ENCODE results near the gene SPACA9. TPM values are rescaled to one million over a fixed set of nuclear protein-coding genes. Genes with fewer than 3 reads are reported as not detected.

SPACA9 gene
- total RNA-seq, 2 donors from 2014 or later = 1.1 to 2.7 TPM

DNA sequence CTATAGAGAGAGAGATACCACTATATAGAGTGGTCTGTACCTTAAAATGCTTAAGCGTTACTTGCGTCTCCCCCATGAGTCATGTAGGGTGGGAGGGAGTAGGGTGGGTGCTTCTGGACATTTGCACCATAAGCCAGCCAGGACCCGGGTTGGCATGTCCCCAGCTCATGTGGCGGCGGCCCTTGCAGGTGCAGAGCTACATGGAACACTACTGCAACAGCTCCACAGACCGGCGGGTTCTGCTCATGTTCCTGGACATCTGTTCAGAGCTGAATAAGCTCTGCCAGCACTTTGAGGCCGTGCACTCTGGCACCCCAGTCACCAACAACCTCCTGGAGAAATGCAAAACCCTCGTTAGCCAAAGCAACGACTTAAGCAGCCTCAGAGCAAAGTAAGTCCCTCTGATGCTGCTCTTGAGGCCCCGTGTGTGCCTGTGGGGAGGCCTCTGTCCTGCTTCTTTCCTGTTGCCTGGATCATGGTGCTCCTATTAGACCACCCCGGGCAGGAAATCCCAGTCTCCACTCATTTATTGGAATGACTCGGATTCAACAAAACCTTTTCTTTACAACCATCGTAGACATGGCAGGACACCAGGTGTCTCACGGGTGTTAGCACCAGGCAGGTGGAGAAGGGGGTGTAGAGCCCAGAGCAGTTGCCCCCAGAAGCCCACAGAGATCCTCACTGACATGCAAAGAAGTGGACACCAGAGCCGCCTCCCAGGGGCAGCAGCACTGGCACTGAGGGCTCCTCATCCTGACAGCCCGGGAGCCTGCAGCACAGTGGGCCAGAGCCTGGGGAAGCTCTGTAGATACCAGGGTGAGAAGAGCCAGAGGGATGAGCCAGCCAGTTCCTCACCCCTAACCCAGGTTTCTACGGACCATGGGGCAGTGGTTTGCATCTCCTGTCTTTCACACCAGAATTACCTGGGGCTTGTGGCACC is 8.8 kb downstream of the SPACA9 start:
- no peaks in the 10 kb centered on the region for H3K9me3 ChIP-seq
- no peaks in the 10 kb centered on the region for H3K36me3 ChIP-seq
- H3K9ac ChIP-seq (ENCODE audit: low read depth in 2 of 2, low read length in 2 of 2) = no peak overlapping the region
- TF ChIP-seq, protein P1, sequence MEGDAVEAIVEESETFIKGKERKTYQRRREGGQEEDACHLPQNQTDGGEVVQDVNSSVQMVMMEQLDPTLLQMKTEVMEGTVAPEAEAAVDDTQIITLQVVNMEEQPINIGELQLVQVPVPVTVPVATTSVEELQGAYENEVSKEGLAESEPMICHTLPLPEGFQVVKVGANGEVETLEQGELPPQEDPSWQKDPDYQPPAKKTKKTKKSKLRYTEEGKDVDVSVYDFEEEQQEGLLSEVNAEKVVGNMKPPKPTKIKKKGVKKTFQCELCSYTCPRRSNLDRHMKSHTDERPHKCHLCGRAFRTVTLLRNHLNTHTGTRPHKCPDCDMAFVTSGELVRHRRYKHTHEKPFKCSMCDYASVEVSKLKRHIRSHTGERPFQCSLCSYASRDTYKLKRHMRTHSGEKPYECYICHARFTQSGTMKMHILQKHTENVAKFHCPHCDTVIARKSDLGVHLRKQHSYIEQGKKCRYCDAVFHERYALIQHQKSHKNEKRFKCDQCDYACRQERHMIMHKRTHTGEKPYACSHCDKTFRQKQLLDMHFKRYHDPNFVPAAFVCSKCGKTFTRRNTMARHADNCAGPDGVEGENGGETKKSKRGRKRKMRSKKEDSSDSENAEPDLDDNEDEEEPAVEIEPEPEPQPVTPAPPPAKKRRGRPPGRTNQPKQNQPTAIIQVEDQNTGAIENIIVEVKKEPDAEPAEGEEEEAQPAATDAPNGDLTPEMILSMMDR (IDR thresholded peaks at IDR 0.05) = no peak
- no peak for DNase-seq
- H3K27ac ChIP-seq = no peak overlapping the region
- no peaks in the 10 kb centered on the region for H3K4me1 ChIP-seq
- intact Hi-C loops (cut with DNase I) = no loop called here
- H3K4me3 ChIP-seq = no peak overlapping the region
- H3K27me3 ChIP-seq = no peaks in the 10 kb centered on the region

DNA sequence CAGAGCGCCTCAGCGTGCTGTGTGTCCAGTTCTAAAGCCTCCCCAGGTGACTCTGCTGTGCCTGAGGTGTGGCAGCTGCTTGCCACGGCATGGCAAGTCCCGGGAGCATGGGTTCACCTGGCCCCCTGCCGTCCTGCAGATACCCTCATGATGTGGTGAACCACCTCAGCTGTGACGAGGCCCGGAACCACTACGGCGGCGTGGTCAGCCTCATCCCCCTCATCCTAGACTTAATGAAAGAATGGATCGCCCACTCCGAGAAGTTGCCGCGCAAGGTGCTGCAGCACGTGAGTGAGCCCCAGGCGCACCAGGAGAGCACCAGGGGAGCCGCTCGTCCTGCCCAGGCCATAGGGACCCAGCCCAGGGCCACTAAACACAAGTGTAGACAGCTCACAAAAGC is 9.5 kb downstream of the SPACA9 start:
- TF ChIP-seq, protein P1 (IDR thresholded peaks at IDR 0.05) = no peak
- Histone ChIP-seq H3K36me3 (no peaks in the 10 kb centered on the region), H3K27me3 (no peaks in the 10 kb centered on the region), H3K9ac (ENCODE audit: low read depth in 2 of 2, low read length in 2 of 2) (no peak overlapping the region), H3K4me3 (no peak overlapping the region), H3K27ac (no peak overlapping the region), H3K4me1 (no peaks in the 10 kb centered on the region), H3K9me3 (no peaks in the 10 kb centered on the region)
- intact Hi-C loops (cut with DNase I) = no loop called here
- DNase-seq = no peak

DNA sequence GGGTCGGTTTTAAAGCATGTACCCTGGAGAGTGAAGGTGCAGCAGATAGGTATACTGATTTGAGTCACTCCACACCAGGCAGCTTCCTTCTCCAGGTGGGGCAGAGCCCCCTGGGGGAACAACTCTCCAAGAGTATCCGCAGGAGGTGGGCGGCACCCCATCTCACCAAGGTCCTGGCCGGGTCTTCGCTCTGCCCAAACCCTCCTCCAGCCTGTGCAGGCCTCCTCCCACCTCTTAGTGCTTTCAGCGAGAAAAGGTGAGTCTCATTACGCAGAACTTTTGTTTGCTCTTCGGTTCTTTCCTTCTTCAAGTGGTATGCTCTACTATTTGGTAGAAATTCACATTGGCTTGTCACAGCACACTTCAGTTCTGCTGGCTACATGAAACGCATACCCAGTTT is 13.7 kb downstream of the SPACA9 start:
- Histone ChIP-seq H3K4me3 (no peak overlapping the region), H3K4me1 (no peaks in the 10 kb centered on the region), H3K36me3 (no peaks in the 10 kb centered on the region), H3K9me3 (no peaks in the 10 kb centered on the region), H3K9ac (ENCODE audit: low read depth in 2 of 2, low read length in 2 of 2) (no peak overlapping the region), H3K27me3 (no peaks in the 10 kb centered on the region), H3K27ac (no peak overlapping the region)
- DNase-seq = no peak
- intact Hi-C loops (cut with DNase I) = no loop called here
- TF ChIP-seq, protein P1 (IDR thresholded peaks at IDR 0.05) = no peak

DNA sequence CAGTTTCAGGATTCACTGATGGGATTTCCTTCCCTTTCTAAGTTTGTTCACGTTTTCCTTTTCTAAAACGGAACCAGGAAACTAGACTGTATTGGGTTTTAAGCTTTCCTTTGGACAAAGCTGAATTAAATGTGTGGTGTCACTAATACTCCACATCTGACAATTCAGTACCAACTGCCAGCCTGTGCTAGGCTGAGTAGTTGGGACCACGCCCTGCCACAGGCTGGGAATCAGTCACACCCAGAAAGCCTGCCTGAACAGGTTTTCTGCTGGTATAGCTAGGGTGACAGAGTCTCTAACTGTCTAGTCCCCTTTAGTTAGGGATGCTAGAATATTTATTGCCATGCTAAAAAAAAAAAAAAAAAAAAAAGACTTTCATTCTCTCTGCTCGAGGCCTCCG is 15.6 kb downstream of the SPACA9 start:
- DNase-seq = peak; percentile 81
- Histone ChIP-seq H3K27ac (no peak overlapping the region), H3K4me3 (no peak overlapping the region), H3K36me3 (no peaks in the 10 kb centered on the region), H3K4me1 (no peaks in the 10 kb centered on the region), H3K9ac (ENCODE audit: low read depth in 2 of 2, low read length in 2 of 2) (peak overlapping the region in 1 of 2 donors; percentile 15), H3K27me3 (no peaks in the 10 kb centered on the region), H3K9me3 (no peaks in the 10 kb centered on the region)
- TF ChIP-seq, protein P1 (IDR thresholded peaks at IDR 0.05) = no peak
- intact Hi-C loops (cut with DNase I) = no loop called here

DNA sequence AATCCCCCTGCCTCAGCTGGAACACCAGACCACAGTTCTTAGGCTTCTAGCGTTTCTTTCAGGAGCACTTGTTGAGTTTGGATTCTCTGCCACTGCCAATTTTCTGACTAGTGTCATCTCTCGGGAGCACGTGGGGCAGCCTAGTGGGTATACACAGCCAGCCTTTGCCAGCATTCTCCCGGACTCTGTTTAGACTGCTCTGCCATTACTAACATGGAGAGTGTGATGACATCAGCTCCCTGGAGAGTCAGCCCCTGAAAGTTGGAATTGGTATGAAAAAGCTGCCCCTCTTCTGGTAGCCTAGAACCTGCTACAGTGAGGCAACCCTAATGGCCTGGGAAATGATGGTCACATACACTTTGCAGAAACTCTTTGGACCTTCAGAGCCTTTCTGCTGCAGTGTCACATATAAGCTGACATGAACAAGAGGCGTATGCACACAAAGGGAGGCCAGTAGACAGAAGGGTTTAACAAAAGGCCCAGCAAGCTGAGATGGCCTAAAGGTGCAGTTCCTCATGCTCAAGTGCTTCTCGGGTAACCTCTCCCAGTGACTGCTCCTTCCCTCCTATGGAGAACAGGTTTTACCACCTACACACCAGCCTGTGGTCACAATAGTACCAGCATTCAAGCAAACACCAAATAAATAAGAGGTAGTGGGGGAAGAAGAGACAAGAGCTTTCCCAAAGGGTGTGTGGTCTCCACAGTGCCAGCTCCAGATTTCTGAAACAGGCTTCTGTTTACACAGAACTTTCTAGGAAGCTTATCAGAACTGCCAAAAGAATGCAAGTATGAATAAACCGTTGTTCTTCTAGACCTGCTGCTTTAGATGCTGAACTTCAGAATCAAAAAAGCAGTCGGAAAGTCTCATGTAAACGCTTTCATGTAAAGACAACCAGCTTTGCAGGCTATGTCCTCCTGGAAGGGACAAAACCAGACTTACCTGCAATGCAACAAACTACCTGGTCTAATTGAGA is 16.5 kb downstream of the SPACA9 start:
- Histone ChIP-seq H3K4me1 (no peaks in the 10 kb centered on the region), H3K9me3 (no peaks in the 10 kb centered on the region), H3K4me3 (no peak overlapping the region), H3K9ac (ENCODE audit: low read depth in 2 of 2, low read length in 2 of 2) (peak overlapping the region in 1 of 2 donors; percentile 30), H3K36me3 (peaks cover under 1% of the 10 kb centered on the region), H3K27ac (no peak overlapping the region), H3K27me3 (no peaks in the 10 kb centered on the region)
- no peak for DNase-seq
- TF ChIP-seq, protein P1 (IDR thresholded peaks at IDR 0.05) = no peak
- intact Hi-C loops (cut with DNase I) = no loop called here

All from colonic mucosa (tissue), 4 donors.